Heart right ventricle (tissue), 16 donors: ENCODE data around the gene ACR. TPM values are rescaled to one million over a fixed set of nuclear protein-coding genes. Genes with fewer than 3 reads are reported as not detected.
"Not testable (repeated sequence)": the region's sequence is repeated elsewhere in the genome, so short reads cannot be mapped to it uniquely, and the experiment has no call there.

Experiments used
- ATAC-seq, 8 donors: fragments of 200-7000 bp; cut with Tn5 transposase; one replicate each; pipeline ENCODE4 v1.9.1; 2020; ENCODE audit warnings: mild to moderate bottlenecking in 8 of 8, moderate library complexity in 8 of 8, moderate number of reproducible peaks in 1 of 8
- DNase-seq, 2 donors: peaks; one replicate each; pipeline ENCODE4 v3.0.0-alpha.2; 2020
- H3K27ac ChIP-seq, 10 donors: fragments of 200-600 bp; sonication (generic) in 2 of 10; one replicate each; pipeline versions ENCODE4 v1.5.0 to v1.8.0; 2020 to 2022; ENCODE audit warnings: mild to moderate bottlenecking in 3 of 10
- H3K27me3 ChIP-seq, 7 donors: fragments of 200-600 bp; one replicate each; pipeline ENCODE4 v1.8.0; 2021 to 2022; ENCODE audit warnings: mild to moderate bottlenecking in 2 of 7
- H3K36me3 ChIP-seq, 9 donors: fragments of 200-600 bp; sonication (generic) in 1 of 9; one replicate each; pipeline versions ENCODE4 v1.5.0 to v1.8.0; 2020 to 2022; ENCODE audit warnings: mild to moderate bottlenecking in 2 of 9
- H3K4me1 ChIP-seq, 9 donors: fragments of 200-600 bp; sonication (generic) in 1 of 9; one replicate each; pipeline versions ENCODE4 v1.5.0 to v1.8.0; 2020 to 2022; ENCODE audit warnings: mild to moderate bottlenecking in 4 of 9
- H3K4me3 ChIP-seq, 10 donors: fragments of 200-600 bp; sonication (generic) in 2 of 10; one replicate each; pipeline versions ENCODE4 v1.5.0 to v1.8.0; 2020 to 2022; ENCODE audit warnings: mild to moderate bottlenecking in 7 of 10, moderate library complexity in 2 of 10
- H3K9me3 ChIP-seq, 11 donors: fragments of 200-600 bp in 10 of 11; sonication (generic) in 2 of 11; one replicate each; pipeline versions ENCODE4 v1.5.0 to v1.8.0; 2013 to 2022; ENCODE audit warnings: mild to moderate bottlenecking in 2 of 11, control low read depth in 1 of 11, moderate library complexity in 1 of 11
- WGBS, 2 donors: extraction: QIAGEN DNeasy Blood & Tissue Kit; methylation state at CpG; one replicate each; pipeline ENCODE4 v1.1.7; 2013; ENCODE audit warnings: inconsistent platforms in 1 of 2; 5-methylcytosine and 5-hydroxymethylcytosine counted together
- intact Hi-C, 10 donors: fragments of 100-400 bp; cut with DNase I; formaldehyde crosslinking; loops; one replicate each; pipeline versions ENCODE4 v1.11.1 to v1.14.2; 2022
- polyA plus RNA-seq, 2 donors: library from polyadenylated mRNA; stranded (reverse); fragments of 200-250 nt; gene quantifications; one replicate each; pipeline ENCODE4 v1.2.3, GENCODE V29; 2013
- total RNA-seq, 10 donors: library from RNA; stranded (reverse); fragmentation: NEBNext Ultra II Directional in 3 of 10; extraction: Animal tissue kit (Norgen Biotek cat#: 25700) in 3 of 10; gene quantifications; one replicate each; pipeline versions ENCODE4 v1.2.1 to v1.2.4, GENCODE V29; 2021 to 2023
- TF ChIP-seq, protein P1 (sequence below), 9 donors: fragments of 200-600 bp; sonication (generic) in 2 of 9; IDR thresholded peaks; one replicate each; pipeline versions ENCODE4 v1.5.0 to v1.8.0; 2021 to 2022; ENCODE audit warnings: antibody characterized with exemption in 9 of 9, mild to moderate bottlenecking in 5 of 9, moderate library complexity in 1 of 9
- donor health status: Arrhythmogenic right ventricular cardiomyopathy.
- donor health status: ischemic (EF 13 %, LVEDD 7.1; RV severe dilation, severe dysfunction).
- donor health status: healthy with polysubstance abuse.
- donor health status: DM: no; HTN: yes; CAD: no.
- donor health status: DM: no; HTN: no; CAD: no.
- donor health status: ischemic (EF 25% LVEDD 6.9; RV normal size, moderate dysfunction).
- donor health status: ischemic (EF 25% LVEDD 5.7; RV mildly dilated, moderate dysfunction).
- donor health status: healthy.
- donor health status: DM: yes; HTN: yes; CAD: no.
- donor health status: Ischemic cardiomyopathy.
- donor health status: ischemic (EF 35%, LVEDD 5.7; RV mildly dilated, moderate dysfunction).
- donor health status: nonischemic (EF 11% LVEDD 7.7; RV severe dilation, severe dysfunction).
- donor health status: DM: yes; HTN: yes; CAD: no.
- donor health status: PGD.
- donor health status: ischemic (EF 29% LVEDD 5.4; RV normal size, mild dysfunction).
- donor health status: nonischemic (EF 23%, LVEDD 6.1; RV moderate dilation, normal function).

The ACR gene
- total and polyA plus RNA-seq, 12 donors = 0.13 to 1.1 (median 0.50) TPM; not detected in 1

DNA sequence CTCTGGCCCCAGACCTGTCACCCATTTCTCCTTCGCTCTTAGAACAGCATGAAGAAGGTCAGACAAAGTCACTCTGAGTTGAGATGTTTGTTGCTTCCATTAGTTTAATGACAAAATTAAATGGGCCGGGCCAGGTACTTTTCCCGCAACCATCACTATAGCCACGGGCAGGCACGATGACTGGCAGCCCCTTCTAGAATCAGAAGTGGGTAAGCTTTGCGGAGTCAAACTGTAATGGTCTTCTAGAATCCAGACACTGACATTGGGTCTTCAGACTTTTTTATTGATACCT, 2.3 kb upstream of the ACR start:
- Histone ChIP-seq H3K27ac (no peak overlapping the region), H3K27me3 (peaks cover 0 to 58% (median 22%) of the 10 kb centered on the region in 7 donors), H3K36me3 (no peaks in the 10 kb centered on the region), H3K9me3 (no peaks in the 10 kb centered on the region), H3K4me3 (no peak overlapping the region), H3K4me1 (peaks cover 0 to 31% (median 14%) of the 10 kb centered on the region in 9 donors)
- intact Hi-C loops = no loop called here
- WGBS, 2 donors = 76 to 78% methylated on average over 6 of the region's 6 CpGs
- TF ChIP-seq, protein P1, sequence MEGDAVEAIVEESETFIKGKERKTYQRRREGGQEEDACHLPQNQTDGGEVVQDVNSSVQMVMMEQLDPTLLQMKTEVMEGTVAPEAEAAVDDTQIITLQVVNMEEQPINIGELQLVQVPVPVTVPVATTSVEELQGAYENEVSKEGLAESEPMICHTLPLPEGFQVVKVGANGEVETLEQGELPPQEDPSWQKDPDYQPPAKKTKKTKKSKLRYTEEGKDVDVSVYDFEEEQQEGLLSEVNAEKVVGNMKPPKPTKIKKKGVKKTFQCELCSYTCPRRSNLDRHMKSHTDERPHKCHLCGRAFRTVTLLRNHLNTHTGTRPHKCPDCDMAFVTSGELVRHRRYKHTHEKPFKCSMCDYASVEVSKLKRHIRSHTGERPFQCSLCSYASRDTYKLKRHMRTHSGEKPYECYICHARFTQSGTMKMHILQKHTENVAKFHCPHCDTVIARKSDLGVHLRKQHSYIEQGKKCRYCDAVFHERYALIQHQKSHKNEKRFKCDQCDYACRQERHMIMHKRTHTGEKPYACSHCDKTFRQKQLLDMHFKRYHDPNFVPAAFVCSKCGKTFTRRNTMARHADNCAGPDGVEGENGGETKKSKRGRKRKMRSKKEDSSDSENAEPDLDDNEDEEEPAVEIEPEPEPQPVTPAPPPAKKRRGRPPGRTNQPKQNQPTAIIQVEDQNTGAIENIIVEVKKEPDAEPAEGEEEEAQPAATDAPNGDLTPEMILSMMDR (IDR thresholded peaks at IDR 0.05) = no peak
- DNase-seq = no peak
- no peak for ATAC-seq

DNA sequence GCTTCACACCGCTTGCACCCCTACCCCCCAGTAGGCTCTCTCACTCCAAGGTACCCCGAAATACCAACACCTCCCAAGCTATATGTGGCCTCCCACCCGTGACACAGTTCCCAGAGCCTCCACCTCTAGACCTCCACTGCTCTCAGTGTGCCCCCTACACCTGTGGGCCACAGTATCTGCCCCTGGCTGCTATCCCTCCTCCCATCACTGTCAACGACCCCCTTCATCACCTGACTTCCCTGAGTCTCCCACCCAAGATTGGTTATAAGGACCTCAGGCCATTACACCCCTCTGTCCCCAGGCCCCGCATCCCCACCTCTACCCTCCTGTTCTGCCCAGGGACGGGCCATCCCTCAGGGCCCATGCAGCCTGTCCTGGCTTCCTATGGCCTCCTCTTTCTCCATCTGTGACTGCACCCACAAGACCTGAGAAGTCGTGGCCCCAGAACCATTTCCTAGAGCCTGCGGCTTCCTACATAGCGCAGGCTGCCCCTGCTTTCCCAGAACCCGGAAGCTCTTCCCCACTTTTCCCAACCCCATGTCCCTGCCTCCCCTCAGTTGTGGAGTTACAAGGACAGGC, 734 bp downstream of the ACR start:
- H3K27ac ChIP-seq = no peak overlapping the region
- H3K9me3 ChIP-seq = no peaks in the 10 kb centered on the region
- intact Hi-C loops = no loop called here
- H3K4me1 ChIP-seq = peaks cover 0 to 5% (median 0%) of the 10 kb centered on the region in 9 donors
- TF ChIP-seq, protein P1 (IDR thresholded peaks at IDR 0.05) = no peak
- no peaks in the 10 kb centered on the region for H3K36me3 ChIP-seq
- no peak overlapping the region for H3K4me3 ChIP-seq
- 81 to 86% methylated on average over 10 of the region's 10 CpGs for WGBS, 2 donors
- ATAC-seq = no peak
- no peak for DNase-seq
- H3K27me3 ChIP-seq = peaks cover 0 to 35% (median 5%) of the 10 kb centered on the region in 7 donors

DNA sequence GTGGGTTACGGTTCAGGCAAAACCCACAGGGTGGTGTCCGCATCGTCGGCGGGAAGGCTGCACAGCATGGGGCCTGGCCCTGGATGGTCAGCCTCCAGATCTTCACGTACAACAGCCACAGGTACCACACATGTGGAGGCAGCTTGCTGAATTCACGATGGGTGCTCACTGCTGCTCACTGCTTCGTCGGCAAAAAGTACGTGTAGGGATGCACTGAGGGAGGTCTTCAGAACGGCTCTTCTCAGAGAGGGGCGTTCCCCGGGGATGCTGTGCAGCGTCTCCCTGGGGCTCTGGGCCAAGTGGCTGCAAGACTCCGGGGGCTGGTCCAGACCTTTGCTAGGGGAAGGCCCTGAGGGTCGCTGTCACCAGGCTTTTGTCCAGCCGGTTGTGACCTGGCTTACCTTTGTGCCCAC, 1.3 kb downstream of the ACR start:
- Histone ChIP-seq H3K4me3 (no peak overlapping the region), H3K9me3 (no peaks in the 10 kb centered on the region), H3K27ac (no peak overlapping the region), H3K36me3 (no peaks in the 10 kb centered on the region), H3K27me3 (peaks cover 0 to 35% (median 4%) of the 10 kb centered on the region in 7 donors), H3K4me1 (no peaks in the 10 kb centered on the region)
- TF ChIP-seq, protein P1 (IDR thresholded peaks at IDR 0.05) = no peak
- intact Hi-C loops = no loop called here
- ATAC-seq (no peak), DNase-seq (no peak)
- WGBS, 2 donors = 69 to 76% methylated on average over 17 of the region's 17 CpGs

DNA sequence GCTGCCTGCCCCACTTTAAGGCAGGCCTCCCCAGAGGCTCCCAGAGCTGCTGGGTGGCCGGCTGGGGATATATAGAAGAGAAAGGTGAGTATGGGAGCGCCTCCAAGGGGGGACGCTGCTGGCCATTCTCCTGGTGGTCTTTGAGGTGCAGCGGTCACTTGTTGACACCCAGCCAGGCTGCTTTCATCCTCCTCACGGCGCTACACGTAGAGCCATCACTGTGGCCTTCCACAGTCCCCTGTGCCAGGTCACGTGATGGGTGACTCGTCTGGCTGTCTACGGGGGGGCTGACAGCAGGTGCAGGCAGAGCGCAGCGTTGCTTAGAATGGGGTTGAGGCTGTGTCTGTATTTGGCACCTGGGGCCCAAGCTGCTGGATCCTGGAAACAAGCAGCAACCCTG, 1.9 kb downstream of the ACR start:
- peaks cover 0 to 29% (median 0%) of the 10 kb centered on the region in 7 donors for H3K27me3 ChIP-seq
- H3K9me3 ChIP-seq = no peaks in the 10 kb centered on the region
- no peaks in the 10 kb centered on the region for H3K4me1 ChIP-seq
- DNase-seq = no peak
- H3K36me3 ChIP-seq = no peaks in the 10 kb centered on the region
- 82% methylated on average over 12 of the region's 12 CpGs for WGBS, 2 donors
- no peak for ATAC-seq
- TF ChIP-seq, protein P1 (IDR thresholded peaks at IDR 0.05) = no peak
- H3K27ac ChIP-seq = no peak overlapping the region
- intact Hi-C loops = no loop called here
- H3K4me3 ChIP-seq = no peak overlapping the region

DNA sequence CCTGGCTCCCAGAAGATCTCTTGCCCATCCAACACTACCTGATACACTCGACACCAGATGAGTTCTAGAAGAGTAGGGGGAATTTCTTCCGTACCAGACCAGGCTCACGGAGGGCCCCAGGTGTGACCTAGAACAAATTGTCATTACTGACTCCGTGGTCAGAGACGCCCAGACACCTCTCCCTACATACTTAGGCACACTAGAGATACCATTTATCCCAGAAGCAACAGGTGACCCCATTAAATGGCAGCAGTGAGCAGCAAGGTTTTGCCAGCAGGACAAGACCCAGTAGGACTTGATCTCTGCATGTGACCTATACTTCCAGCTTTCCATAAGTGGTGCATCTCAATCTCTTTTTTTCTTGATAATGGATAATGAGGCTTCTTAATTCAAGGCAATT, 2.7 kb downstream of the ACR start:
- DNase-seq, H3K9me3 ChIP-seq, intact Hi-C loops, H3K4me1 ChIP-seq, ATAC-seq, H3K4me3 ChIP-seq, H3K36me3 ChIP-seq, H3K27ac ChIP-seq: not testable (repeated sequence)
- H3K27me3 ChIP-seq = peaks cover 0 to 22% (median 0%) of the 10 kb centered on the region in 7 donors
- 88 to 90% methylated on average over 5 of the region's 5 CpGs for WGBS, 2 donors

DNA sequence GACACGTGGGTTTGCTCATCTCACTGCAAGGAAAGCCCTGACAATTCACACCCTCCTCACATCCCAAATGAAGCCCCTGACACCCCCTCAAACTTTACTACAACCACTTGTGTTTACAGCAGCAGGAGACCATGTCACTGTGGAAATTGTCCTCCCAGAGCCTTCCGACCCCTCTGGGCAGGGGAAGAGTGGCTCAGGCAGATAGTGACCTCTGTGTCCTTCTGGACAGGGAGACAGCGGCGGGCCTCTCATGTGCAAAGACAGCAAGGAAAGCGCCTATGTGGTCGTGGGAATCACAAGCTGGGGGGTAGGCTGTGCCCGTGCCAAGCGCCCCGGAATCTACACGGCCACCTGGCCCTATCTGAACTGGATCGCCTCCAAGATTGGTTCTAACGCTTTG, 6.4 kb downstream of the ACR start:
- intact Hi-C loops, H3K4me1 ChIP-seq, DNase-seq, H3K4me3 ChIP-seq, H3K9me3 ChIP-seq, H3K27ac ChIP-seq, H3K27me3 ChIP-seq, H3K36me3 ChIP-seq: not testable (repeated sequence)
- peak in 2 of 8 donors; percentile 25 to 31 for ATAC-seq
- 78 to 83% methylated on average over 5 to 10 of the region's 12 CpGs for WGBS, 2 donors

DNA sequence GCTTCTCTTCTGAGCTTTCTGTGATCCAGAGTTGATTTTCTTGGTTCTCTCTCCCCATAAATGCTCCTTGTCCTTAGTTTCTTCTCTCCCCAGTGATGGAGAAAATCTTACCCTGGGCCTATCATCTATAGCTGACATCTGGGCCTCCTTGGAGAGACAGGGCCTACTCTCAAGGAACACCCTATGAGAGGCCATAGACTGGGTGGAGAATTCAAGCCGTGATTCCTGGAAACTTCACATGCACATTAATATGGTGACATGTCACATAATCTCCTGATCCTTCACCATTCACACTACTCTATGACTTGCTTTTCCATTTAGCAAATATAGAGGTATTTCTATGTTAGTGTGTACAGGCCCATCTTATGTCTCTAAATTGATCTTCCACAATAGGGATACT, 9.5 kb downstream of the ACR start:
- H3K4me1 ChIP-seq, H3K27me3 ChIP-seq, DNase-seq, intact Hi-C loops, H3K9me3 ChIP-seq, ATAC-seq, H3K4me3 ChIP-seq, H3K27ac ChIP-seq, H3K36me3 ChIP-seq: not testable (repeated sequence)
- 88 to 95% methylated on average over 1 of the region's 1 CpG for WGBS, 2 donors

DNA sequence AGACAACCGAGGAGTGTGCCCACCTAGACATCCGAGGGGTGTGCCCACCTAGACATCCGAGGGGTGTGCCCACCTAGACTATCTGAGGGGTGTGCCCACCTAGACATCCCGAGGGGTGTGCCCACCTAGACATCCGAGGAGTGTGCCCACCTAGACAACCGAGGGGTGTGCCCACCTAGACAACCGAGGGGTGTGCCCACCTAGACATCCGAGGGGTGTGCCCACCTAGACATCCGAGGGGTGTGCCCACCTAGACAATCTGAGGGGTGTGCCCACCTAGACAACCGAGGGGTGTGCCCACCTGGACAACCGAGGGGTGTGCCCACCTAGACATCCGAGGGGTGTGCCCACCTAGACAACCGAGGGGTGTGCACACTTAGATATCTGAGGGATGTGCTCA, 10.6 kb downstream of the ACR start:
- intact Hi-C loops, DNase-seq, ATAC-seq, H3K27ac ChIP-seq, H3K4me3 ChIP-seq, H3K9me3 ChIP-seq, H3K4me1 ChIP-seq, H3K27me3 ChIP-seq, H3K36me3 ChIP-seq: not testable (repeated sequence)
- 73 to 86% methylated on average over 9 to 12 of the region's 13 CpGs for whole genome bisulfite sequencing, 2 donors
